Liver (tissue), 9 donors: ENCODE results near the gene NAPSA. TPM values are rescaled to one million over a fixed set of nuclear protein-coding genes. Genes with fewer than 3 reads are reported as not detected.
A peak's percentile ranks its signal among the peaks of the same experiment; 100 is the strongest.

Experiments used
- DNase-seq: peaks from one replicate; pipeline ENCODE4 v3.0.0-alpha.2; 2017; ENCODE audit warnings: low spot score
- H3K27ac ChIP-seq, 2 donors: one replicate each; pipeline ENCODE4 v1.7.0; 2013; ENCODE audit warnings: inconsistent platforms in 2 of 2, low read length in 2 of 2, control low read depth in 1 of 2, low read depth in 1 of 2, mild to moderate bottlenecking in 1 of 2
- H3K27me3 ChIP-seq, 4 donors: one replicate each; pipeline versions ENCODE4 v1.6.1 to v1.7.0; 2013; ENCODE audit warnings: low read length in 3 of 4, inconsistent platforms in 1 of 4, mild to moderate bottlenecking in 1 of 4, moderate library complexity in 1 of 4; ENCODE audit not compliant: control insufficient read depth in 4 of 4, insufficient read depth in 4 of 4
- H3K36me3 ChIP-seq, 4 donors: one replicate each; pipeline versions ENCODE4 v1.6.1 to v1.7.0; 2013; ENCODE audit warnings: low read length in 3 of 4, mild to moderate bottlenecking in 3 of 4, low read depth in 1 of 4, moderate library complexity in 1 of 4; ENCODE audit not compliant: control insufficient read depth in 4 of 4, insufficient read depth in 3 of 4
- H3K4me1 ChIP-seq, 4 donors: one replicate each; pipeline versions ENCODE4 v1.6.1 to v1.7.0; 2013; ENCODE audit warnings: low read length in 3 of 4, mild to moderate bottlenecking in 3 of 4, moderate library complexity in 1 of 4; ENCODE audit not compliant: control insufficient read depth in 4 of 4, insufficient read depth in 4 of 4
- H3K4me3 ChIP-seq, 3 donors: one replicate each; pipeline versions ENCODE4 v1.6.1 to v1.7.0; 2013; ENCODE audit warnings: low read length in 3 of 3, control low read depth in 1 of 3, low read depth in 1 of 3, mild to moderate bottlenecking in 1 of 3
- H3K9ac ChIP-seq, 2 donors: one replicate each; pipeline ENCODE4 v1.7.0; 2013; ENCODE audit warnings: low read length in 2 of 2, mild to moderate bottlenecking in 2 of 2, moderate library complexity in 2 of 2, control low read depth in 1 of 2, low read depth in 1 of 2
- H3K9me3 ChIP-seq, 4 donors: one replicate each; pipeline versions ENCODE4 v1.6.1 to v1.7.0; 2013; ENCODE audit warnings: low read length in 3 of 4; ENCODE audit not compliant: control insufficient read depth in 4 of 4
- EGR1 ChIP-seq, 2 donors: IDR thresholded peaks; 2 replicates each; pipeline ENCODE4 v1.6.1; 2016 to 2018; ENCODE audit warnings: antibody characterized with exemption in 2 of 2, low read depth in 2 of 2
- FOXA2 ChIP-seq: IDR thresholded peaks from 2 replicates; pipeline ENCODE4 v1.6.1; 2016; ENCODE audit warnings: antibody characterized with exemption
- GABPA ChIP-seq, 2 donors: IDR thresholded peaks in 1 of 2; conservative IDR thresholded peaks in 1 of 2; 2 replicates each; pipeline ENCODE4 v1.6.1; 2016; ENCODE audit warnings: antibody characterized with exemption in 2 of 2, mild to moderate bottlenecking in 1 of 2, moderate library complexity in 1 of 2
- HNF4A ChIP-seq, 2 donors: conservative IDR thresholded peaks; 2 replicates each; pipeline ENCODE4 v1.6.1; 2016; ENCODE audit warnings: antibody characterized with exemption in 2 of 2, mild to moderate bottlenecking in 2 of 2
- HNF4G ChIP-seq: IDR thresholded peaks from 2 replicates; pipeline ENCODE4 v1.6.1; 2016; ENCODE audit warnings: antibody characterized with exemption
- JUND ChIP-seq, 2 donors: IDR thresholded peaks; 2 replicates each; pipeline ENCODE4 v1.6.1; 2016; ENCODE audit warnings: antibody characterized with exemption in 2 of 2
- RXRA ChIP-seq, 2 donors: IDR thresholded peaks; 2 replicates each; pipeline ENCODE4 v1.6.1; 2017 to 2018; ENCODE audit warnings: antibody characterized with exemption in 2 of 2, mild to moderate bottlenecking in 1 of 2
- SP1 ChIP-seq: IDR thresholded peaks from 2 replicates; pipeline ENCODE4 v1.6.1; 2018; ENCODE audit warnings: antibody characterized with exemption, mild to moderate bottlenecking
- TAF1 ChIP-seq: conservative IDR thresholded peaks from 2 replicates; pipeline ENCODE4 v1.6.1; 2016; ENCODE audit warnings: antibody characterized with exemption, mild to moderate bottlenecking
- YY1 ChIP-seq: IDR thresholded peaks from 2 replicates; pipeline ENCODE4 v1.6.1; 2016; ENCODE audit warnings: antibody characterized with exemption, mild to moderate bottlenecking
- WGBS: extraction: QIAGEN DNeasy Blood & Tissue Kit; methylation state at CpG from one replicate; pipeline ENCODE4 v1.1.7; 2013; 5-methylcytosine and 5-hydroxymethylcytosine counted together
- polyA plus RNA-seq, 2 donors: library from polyadenylated mRNA; stranded (reverse) in 1 of 2; unstranded in 1 of 2; fragments of 200-250 nt in 1 of 2; fragments of >200 nt in 1 of 2; fragmentation: Nextera tagmentation in 1 of 2; extraction: Ambion mirVana in 1 of 2; gene quantifications; one replicate each; pipeline versions ENCODE4 v1.2.1 to v1.2.3, GENCODE V29; 2013 to 2015
- total RNA-seq, 2 donors: library from RNA; depleted of rRNA; stranded (reverse); fragments of >200 nt; gene quantifications; one replicate each; pipeline ENCODE4 v1.2.3, GENCODE V29; 2014
- TF ChIP-seq, protein P1 (sequence below): IDR thresholded peaks from 2 replicates; pipeline ENCODE4 v1.6.1; 2016; ENCODE audit warnings: antibody characterized with exemption
- TF ChIP-seq, protein P2 (sequence below): IDR thresholded peaks from 2 replicates; pipeline ENCODE4 v1.6.1; 2016; ENCODE audit warnings: antibody characterized with exemption
- TF ChIP-seq, protein P3 (sequence below): fragments of 150-350 bp; IDR thresholded peaks from 2 replicates; pipeline ENCODE4 v1.5.1; 2017; ENCODE audit warnings: improper control_type of control experiment, low read depth, low read length; ENCODE audit not compliant: missing input control
- TF ChIP-seq, protein P4 (sequence below): IDR thresholded peaks from 2 replicates; pipeline ENCODE4 v1.6.1; 2016; ENCODE audit warnings: antibody characterized with exemption
- TF ChIP-seq, protein P5 (sequence below): IDR thresholded peaks from 2 replicates; pipeline ENCODE4 v1.6.1; 2016; ENCODE audit warnings: antibody characterized with exemption, mild to moderate bottlenecking
- donor health status: healthy.
- donor health status: healthy.
- donor health status: healthy.
- donor health status: healthy.
- donor health status: healthy.

The NAPSA gene
- total and polyA plus RNA-seq, 4 donors = 0.28 to 0.74 (median 0.54) TPM

DNA sequence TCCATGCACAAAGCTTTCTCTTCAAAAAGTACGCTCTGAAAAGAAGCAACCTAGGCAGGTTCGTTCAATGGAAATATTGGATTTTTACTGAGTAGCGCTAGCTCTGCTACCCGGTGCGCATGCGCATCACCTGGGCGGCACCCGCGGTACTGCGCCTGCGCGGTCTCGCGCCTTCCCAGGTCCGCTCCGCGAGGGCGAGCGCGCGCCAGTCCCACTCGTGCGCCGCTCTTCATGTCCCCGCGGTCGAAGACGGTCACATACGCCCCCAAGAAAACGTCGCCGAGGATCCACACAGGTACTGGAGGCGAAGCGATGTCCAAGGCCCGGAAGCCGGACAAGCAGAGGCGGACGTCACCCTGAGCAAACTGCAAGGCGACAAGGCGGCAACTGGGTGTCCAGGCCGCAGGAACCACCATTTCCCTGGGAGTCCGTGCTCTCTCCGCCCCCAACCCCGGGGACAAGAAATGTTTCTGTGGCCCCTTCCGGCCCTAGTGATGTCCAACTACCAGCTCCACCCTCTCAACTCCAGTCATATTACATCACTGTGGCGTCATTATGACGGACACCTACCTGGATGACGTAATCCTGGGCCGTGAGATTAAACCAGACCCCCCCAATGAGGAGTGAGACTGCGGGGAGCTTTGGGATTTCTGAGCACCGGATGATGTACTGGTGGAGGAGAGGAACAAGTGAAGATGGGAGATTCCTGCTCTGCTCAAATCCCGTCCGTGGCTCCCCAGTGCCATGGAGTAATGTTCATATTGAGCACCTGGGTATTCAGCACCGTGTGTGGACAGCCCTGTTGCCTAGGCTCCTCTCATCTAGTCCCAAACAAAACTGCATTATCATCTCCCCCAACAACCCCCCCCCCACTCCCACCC is 31.5 kb downstream of the NAPSA start:
- 11% methylated on average over 54 of the region's 54 CpGs for WGBS
- peak; percentile 86 for DNase-seq
- TF ChIP-seq SP1 (no peak), EGR1 (IDR thresholded peaks at IDR 0.05; ENCODE audit: low read depth in 2 of 2) (no peak), JUND (IDR thresholded peaks at IDR 0.05) (no peak), HNF4A (conservative IDR thresholded peaks at IDR 0.05) (no peak), FOXA2 (no peak), GABPA (IDR thresholded peaks at IDR 0.05 in 1 of 2, conservative IDR thresholded peaks at IDR 0.05 in 1 of 2) (no peak), HNF4G (no peak), YY1 (no peak), RXRA (IDR thresholded peaks at IDR 0.05) (no peak), TAF1 (no peak)
- TF ChIP-seq, protein P1, sequence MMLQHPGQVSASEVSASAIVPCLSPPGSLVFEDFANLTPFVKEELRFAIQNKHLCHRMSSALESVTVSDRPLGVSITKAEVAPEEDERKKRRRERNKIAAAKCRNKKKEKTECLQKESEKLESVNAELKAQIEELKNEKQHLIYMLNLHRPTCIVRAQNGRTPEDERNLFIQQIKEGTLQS = peak; percentile 30
- TF ChIP-seq, protein P2, sequence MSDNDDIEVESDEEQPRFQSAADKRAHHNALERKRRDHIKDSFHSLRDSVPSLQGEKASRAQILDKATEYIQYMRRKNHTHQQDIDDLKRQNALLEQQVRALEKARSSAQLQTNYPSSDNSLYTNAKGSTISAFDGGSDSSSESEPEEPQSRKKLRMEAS = peak; percentile 64
- TF ChIP-seq, protein P3, sequence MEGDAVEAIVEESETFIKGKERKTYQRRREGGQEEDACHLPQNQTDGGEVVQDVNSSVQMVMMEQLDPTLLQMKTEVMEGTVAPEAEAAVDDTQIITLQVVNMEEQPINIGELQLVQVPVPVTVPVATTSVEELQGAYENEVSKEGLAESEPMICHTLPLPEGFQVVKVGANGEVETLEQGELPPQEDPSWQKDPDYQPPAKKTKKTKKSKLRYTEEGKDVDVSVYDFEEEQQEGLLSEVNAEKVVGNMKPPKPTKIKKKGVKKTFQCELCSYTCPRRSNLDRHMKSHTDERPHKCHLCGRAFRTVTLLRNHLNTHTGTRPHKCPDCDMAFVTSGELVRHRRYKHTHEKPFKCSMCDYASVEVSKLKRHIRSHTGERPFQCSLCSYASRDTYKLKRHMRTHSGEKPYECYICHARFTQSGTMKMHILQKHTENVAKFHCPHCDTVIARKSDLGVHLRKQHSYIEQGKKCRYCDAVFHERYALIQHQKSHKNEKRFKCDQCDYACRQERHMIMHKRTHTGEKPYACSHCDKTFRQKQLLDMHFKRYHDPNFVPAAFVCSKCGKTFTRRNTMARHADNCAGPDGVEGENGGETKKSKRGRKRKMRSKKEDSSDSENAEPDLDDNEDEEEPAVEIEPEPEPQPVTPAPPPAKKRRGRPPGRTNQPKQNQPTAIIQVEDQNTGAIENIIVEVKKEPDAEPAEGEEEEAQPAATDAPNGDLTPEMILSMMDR = no peak
- TF ChIP-seq, protein P4, sequence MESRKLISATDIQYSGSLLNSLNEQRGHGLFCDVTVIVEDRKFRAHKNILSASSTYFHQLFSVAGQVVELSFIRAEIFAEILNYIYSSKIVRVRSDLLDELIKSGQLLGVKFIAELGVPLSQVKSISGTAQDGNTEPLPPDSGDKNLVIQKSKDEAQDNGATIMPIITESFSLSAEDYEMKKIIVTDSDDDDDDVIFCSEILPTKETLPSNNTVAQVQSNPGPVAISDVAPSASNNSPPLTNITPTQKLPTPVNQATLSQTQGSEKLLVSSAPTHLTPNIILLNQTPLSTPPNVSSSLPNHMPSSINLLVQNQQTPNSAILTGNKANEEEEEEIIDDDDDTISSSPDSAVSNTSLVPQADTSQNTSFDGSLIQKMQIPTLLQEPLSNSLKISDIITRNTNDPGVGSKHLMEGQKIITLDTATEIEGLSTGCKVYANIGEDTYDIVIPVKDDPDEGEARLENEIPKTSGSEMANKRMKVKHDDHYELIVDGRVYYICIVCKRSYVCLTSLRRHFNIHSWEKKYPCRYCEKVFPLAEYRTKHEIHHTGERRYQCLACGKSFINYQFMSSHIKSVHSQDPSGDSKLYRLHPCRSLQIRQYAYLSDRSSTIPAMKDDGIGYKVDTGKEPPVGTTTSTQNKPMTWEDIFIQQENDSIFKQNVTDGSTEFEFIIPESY = no peak
- TF ChIP-seq, protein P5, sequence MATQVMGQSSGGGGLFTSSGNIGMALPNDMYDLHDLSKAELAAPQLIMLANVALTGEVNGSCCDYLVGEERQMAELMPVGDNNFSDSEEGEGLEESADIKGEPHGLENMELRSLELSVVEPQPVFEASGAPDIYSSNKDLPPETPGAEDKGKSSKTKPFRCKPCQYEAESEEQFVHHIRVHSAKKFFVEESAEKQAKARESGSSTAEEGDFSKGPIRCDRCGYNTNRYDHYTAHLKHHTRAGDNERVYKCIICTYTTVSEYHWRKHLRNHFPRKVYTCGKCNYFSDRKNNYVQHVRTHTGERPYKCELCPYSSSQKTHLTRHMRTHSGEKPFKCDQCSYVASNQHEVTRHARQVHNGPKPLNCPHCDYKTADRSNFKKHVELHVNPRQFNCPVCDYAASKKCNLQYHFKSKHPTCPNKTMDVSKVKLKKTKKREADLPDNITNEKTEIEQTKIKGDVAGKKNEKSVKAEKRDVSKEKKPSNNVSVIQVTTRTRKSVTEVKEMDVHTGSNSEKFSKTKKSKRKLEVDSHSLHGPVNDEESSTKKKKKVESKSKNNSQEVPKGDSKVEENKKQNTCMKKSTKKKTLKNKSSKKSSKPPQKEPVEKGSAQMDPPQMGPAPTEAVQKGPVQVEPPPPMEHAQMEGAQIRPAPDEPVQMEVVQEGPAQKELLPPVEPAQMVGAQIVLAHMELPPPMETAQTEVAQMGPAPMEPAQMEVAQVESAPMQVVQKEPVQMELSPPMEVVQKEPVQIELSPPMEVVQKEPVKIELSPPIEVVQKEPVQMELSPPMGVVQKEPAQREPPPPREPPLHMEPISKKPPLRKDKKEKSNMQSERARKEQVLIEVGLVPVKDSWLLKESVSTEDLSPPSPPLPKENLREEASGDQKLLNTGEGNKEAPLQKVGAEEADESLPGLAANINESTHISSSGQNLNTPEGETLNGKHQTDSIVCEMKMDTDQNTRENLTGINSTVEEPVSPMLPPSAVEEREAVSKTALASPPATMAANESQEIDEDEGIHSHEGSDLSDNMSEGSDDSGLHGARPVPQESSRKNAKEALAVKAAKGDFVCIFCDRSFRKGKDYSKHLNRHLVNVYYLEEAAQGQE = peak; percentile 67
- H3K4me1 ChIP-seq = peaks cover 13 to 41% (median 24%) of the 10 kb centered on the region in 4 donors
- H3K36me3 ChIP-seq = no peaks in the 10 kb centered on the region
- peak overlapping the region; percentile 58 to 66 for H3K9ac ChIP-seq
- no peaks in the 10 kb centered on the region for H3K27me3 ChIP-seq
- H3K9me3 ChIP-seq = no peaks in the 10 kb centered on the region
- peak overlapping the region; percentile 74 to 77 for H3K27ac ChIP-seq
- H3K4me3 ChIP-seq = peak overlapping the region; percentile 48 to 95 (median 65)
